Upper lobe of left lung (tissue), 6 donors: ENCODE results near the gene RNASE9. TPM values are rescaled to one million over a fixed set of nuclear protein-coding genes. Genes with fewer than 3 reads are reported as not detected.

Experiments used
- ATAC-seq, 2 donors: fragments of 200-7000 bp; cut with Tn5 transposase; one replicate each; pipeline ENCODE4 v1.9.1; 2022; ENCODE audit warnings: mild to moderate bottlenecking in 2 of 2, moderate library complexity in 2 of 2; ENCODE audit not compliant: low FRiP score in 2 of 2
- DNase-seq, 2 donors: peaks; one replicate each; pipeline ENCODE4 v3.0.0-alpha.2; 2019 to 2020
- H3K27ac ChIP-seq, 4 donors: fragments of 200-600 bp; sonication (generic); one replicate each; pipeline ENCODE4 v1.5.1; 2016 to 2019
- H3K27me3 ChIP-seq, 4 donors: fragments of 200-600 bp; sonication (generic); one replicate each; pipeline ENCODE4 v1.5.1; 2017 to 2019
- H3K36me3 ChIP-seq, 4 donors: fragments of 200-600 bp; sonication (generic); one replicate each; pipeline ENCODE4 v1.5.1; 2016 to 2019
- H3K4me1 ChIP-seq, 4 donors: fragments of 200-600 bp; sonication (generic); one replicate each; pipeline ENCODE4 v1.5.1; 2018 to 2019
- H3K4me3 ChIP-seq, 4 donors: fragments of 200-600 bp; sonication (generic); one replicate each; pipeline ENCODE4 v1.5.1; 2017 to 2019; ENCODE audit warnings: mild to moderate bottlenecking in 2 of 4, moderate library complexity in 1 of 4
- H3K9me3 ChIP-seq, 4 donors: fragments of 200-600 bp; sonication (generic); one replicate each; pipeline ENCODE4 v1.5.1; 2018 to 2019
- CTCF ChIP-seq, 6 experiments: fragments of 450-650 bp in 4 of 6; fragments of 200-600 bp in 2 of 6; sonication (generic) in 2 of 6; IDR thresholded peaks; one replicate each; pipeline ENCODE4 v1.5.1; 2016 to 2019; ENCODE audit warnings: antibody characterized with exemption in 6 of 6
- EP300 ChIP-seq, 4 donors: sonication (generic); formaldehyde crosslinking; IDR thresholded peaks; one replicate each; pipeline ENCODE4 v1.5.1; 2017; ENCODE audit warnings: antibody characterized with exemption in 4 of 4, control low read depth in 2 of 4
- POLR2A ChIP-seq, 4 donors: fragments of 450-650 bp; IDR thresholded peaks; one replicate each; pipeline ENCODE4 v1.5.1; 2016 to 2017; ENCODE audit warnings: antibody characterized with exemption in 4 of 4, mild to moderate bottlenecking in 2 of 4
- POLR2AphosphoS5 ChIP-seq, 2 donors: sonication (generic); formaldehyde crosslinking; IDR thresholded peaks; one replicate each; pipeline ENCODE4 v1.5.1; 2017; ENCODE audit warnings: antibody characterized with exemption in 2 of 2
- WGBS, 2 donors: methylation state at CpG; one replicate each; pipeline ENCODE4 v1.1.5; 2017 to 2018; 5-methylcytosine and 5-hydroxymethylcytosine counted together
- total RNA-seq, 6 donors: library from RNA; depleted of rRNA in 4 of 6; stranded (reverse); fragments of >200 nt in 4 of 6; gene quantifications; one replicate each; pipeline versions ENCODE4 v1.1.0 to v1.2.1, GENCODE V29; 2016 to 2021
- donor health status: DM: no; HTN: no; CAD: no; lungs with moderate emphysema.
- donor health status: DM: no; HTN: yes; CAD: no; lungs with severe emphysema.

Gene RNASE9
- total RNA-seq, 6 donors from 2014 or later: not detected

GRCh38 chr14:20548414-20549158 is 12.3 kb downstream of the RNASE9 start:
- Histone ChIP-seq H3K4me1 (no peaks in the 10 kb centered on the region), H3K36me3 (no peaks in the 10 kb centered on the region), H3K27ac (no peak overlapping the region), H3K4me3 (no peak overlapping the region), H3K9me3 (no peaks in the 10 kb centered on the region), H3K27me3 (no peaks in the 10 kb centered on the region)
- DNase-seq: no peak
- 90% methylated on average over 10 of the region's 10 CpGs for WGBS, 2 donors
- no peak for ATAC-seq
- TF ChIP-seq POLR2A (IDR thresholded peaks at IDR 0.05): no peak
- no peak for TF ChIP-seq CTCF (IDR thresholded peaks at IDR 0.05)
- TF ChIP-seq POLR2AphosphoS5 (IDR thresholded peaks at IDR 0.05): no peak
- no peak for TF ChIP-seq EP300 (IDR thresholded peaks at IDR 0.05)

DNA sequence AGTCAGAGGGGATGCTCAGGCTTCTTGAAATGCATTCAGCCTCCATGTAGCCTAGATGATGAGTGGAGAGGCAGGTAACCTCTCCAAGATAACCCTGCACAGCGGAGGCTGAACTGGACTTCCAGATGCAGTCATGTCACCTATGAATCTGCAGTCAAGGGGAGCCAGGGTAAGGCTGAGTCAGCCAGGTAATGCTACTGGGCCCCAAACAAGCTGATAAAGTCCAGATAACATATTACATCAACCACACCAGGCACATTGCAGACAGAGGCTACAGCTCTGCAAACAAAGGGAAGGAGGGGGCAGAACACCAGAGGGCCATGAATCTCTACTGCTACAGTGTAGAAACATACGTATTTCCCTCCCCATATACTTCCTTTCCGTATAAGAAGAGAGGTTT is 14.0 kb downstream of the RNASE9 start:
- Histone ChIP-seq H3K36me3 (no peaks in the 10 kb centered on the region), H3K4me1 (no peaks in the 10 kb centered on the region), H3K9me3 (no peaks in the 10 kb centered on the region), H3K4me3 (no peak overlapping the region), H3K27ac (no peak overlapping the region), H3K27me3 (no peaks in the 10 kb centered on the region)
- 59 to 69% methylated on average over 3 of the region's 3 CpGs for WGBS, 2 donors
- ATAC-seq (no peak), DNase-seq (no peak)
- no peak for TF ChIP-seq CTCF (IDR thresholded peaks at IDR 0.05)

DNA sequence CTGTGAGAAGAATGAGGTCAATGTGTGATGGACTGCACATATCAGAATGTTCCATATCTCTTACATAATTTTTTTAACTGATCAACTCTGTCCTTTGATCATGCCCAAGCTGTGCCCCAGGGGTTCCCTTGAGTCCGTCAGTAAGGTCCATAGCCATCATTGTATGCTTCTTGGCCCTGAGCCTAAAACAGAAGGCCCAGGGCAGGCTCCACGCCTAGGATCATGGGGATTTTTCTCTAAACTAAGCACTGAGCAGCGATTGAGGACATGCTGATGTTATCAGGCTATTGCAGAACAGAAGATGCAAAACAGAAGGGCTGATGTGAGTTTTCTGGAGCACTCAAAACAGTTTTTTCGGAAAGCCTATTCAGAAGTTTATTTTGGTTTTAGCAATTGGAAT is 20.9 kb downstream of the RNASE9 start:
- Histone ChIP-seq H3K27ac (no peak overlapping the region), H3K9me3 (no peaks in the 10 kb centered on the region), H3K36me3 (no peaks in the 10 kb centered on the region), H3K27me3 (no peaks in the 10 kb centered on the region), H3K4me3 (no peak overlapping the region), H3K4me1 (no peaks in the 10 kb centered on the region)
- no peak for DNase-seq
- no peak for ATAC-seq
- TF ChIP-seq POLR2AphosphoS5 (IDR thresholded peaks at IDR 0.05): no peak
- TF ChIP-seq CTCF (IDR thresholded peaks at IDR 0.05): no peak
- TF ChIP-seq POLR2A (IDR thresholded peaks at IDR 0.05): no peak
- no peak for TF ChIP-seq EP300 (IDR thresholded peaks at IDR 0.05)
- WGBS, 2 donors: 57% methylated on average over 4 of the region's 4 CpGs

GRCh38 chr14:20530771-20531571 is 29.9 kb downstream of the RNASE9 start:
- ATAC-seq (peak in 1 of 2 donors; percentile 77), DNase-seq (peak in 1 of 2 donors; percentile 65)
- Histone ChIP-seq H3K4me3 (no peak overlapping the region), H3K27ac (no peak overlapping the region), H3K4me1 (peaks cover 0 to 5% (median 0%) of the 10 kb centered on the region in 4 donors), H3K9me3 (no peaks in the 10 kb centered on the region), H3K36me3 (no peaks in the 10 kb centered on the region), H3K27me3 (no peaks in the 10 kb centered on the region)
- TF ChIP-seq CTCF (IDR thresholded peaks at IDR 0.05) (peak in 5 of 6 experiments; percentile 42 to 57 (median 50)), POLR2A (IDR thresholded peaks at IDR 0.05) (no peak)
- WGBS, 2 donors: 11 to 14% methylated on average over 8 of the region's 8 CpGs
